ENCODE measurements around the gene JAG2.

DNA sequence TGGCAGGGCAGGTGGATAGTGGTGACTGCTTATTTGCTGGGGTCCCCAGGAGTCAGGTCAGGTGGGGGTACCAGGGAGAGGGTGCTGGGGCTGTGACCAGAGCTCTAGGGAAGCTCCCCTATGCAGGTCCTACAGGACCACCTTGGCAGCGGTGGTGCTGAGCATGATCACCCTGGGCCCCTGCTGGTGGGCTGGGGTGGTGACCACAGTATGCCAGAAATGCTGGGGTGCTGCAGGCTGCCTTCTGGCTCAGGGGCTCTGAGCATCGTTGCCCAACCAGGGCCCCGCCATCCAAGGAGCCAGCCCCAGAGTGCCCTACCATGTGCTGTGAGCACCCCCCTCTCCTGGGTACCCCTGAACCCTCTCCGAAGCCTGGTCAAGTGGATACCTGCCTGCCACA is 30.0 kb upstream of the JAG2 start:
- TF ChIP-seq, protein P1, sequence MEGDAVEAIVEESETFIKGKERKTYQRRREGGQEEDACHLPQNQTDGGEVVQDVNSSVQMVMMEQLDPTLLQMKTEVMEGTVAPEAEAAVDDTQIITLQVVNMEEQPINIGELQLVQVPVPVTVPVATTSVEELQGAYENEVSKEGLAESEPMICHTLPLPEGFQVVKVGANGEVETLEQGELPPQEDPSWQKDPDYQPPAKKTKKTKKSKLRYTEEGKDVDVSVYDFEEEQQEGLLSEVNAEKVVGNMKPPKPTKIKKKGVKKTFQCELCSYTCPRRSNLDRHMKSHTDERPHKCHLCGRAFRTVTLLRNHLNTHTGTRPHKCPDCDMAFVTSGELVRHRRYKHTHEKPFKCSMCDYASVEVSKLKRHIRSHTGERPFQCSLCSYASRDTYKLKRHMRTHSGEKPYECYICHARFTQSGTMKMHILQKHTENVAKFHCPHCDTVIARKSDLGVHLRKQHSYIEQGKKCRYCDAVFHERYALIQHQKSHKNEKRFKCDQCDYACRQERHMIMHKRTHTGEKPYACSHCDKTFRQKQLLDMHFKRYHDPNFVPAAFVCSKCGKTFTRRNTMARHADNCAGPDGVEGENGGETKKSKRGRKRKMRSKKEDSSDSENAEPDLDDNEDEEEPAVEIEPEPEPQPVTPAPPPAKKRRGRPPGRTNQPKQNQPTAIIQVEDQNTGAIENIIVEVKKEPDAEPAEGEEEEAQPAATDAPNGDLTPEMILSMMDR (IDR thresholded peaks at IDR 0.05), result no peak
- no peak for TF ChIP-seq POLR2A (IDR thresholded peaks at IDR 0.05)

Data from esophagus squamous epithelium (tissue), 4 donors.